ENCODE measurements around the gene ARFGAP1. TPM values are rescaled to one million over a fixed set of nuclear protein-coding genes. Genes with fewer than 3 reads are reported as not detected.

The ARFGAP1 gene
- total RNA-seq, 1 experiment from 2014 or later = 79.6 TPM

GRCh38 chr20:63307538-63308217, 35.1 kb downstream of the ARFGAP1 start:
- DNase-seq (ENCODE audit: low read depth) = no peak

- no peak for DNase-seq (ENCODE audit: low read depth)
Measured at GRCh38 chr20:63308218-63308911, 35.8 kb downstream of the ARFGAP1 start.

- peak; percentile 62 for DNase-seq (ENCODE audit: low read depth)
Measured at GRCh38 chr20:63309261-63310071, 36.9 kb downstream of the ARFGAP1 start.

- DNase-seq (ENCODE audit: low read depth) = no peak
Measured at GRCh38 chr20:63310265-63310991, 37.8 kb downstream of the ARFGAP1 start.

- no peak for DNase-seq (ENCODE audit: low read depth)
Measured at GRCh38 chr20:63311186-63311832, 38.7 kb downstream of the ARFGAP1 start.

- no peak for DNase-seq (ENCODE audit: low read depth)
Measured at GRCh38 chr20:63311833-63312243, 39.2 kb downstream of the ARFGAP1 start.

GRCh38 chr20:63312273-63312672, 39.7 kb downstream of the ARFGAP1 start:
- DNase-seq (ENCODE audit: low read depth) = no peak

GRCh38 chr20:63312690-63313348, 40.2 kb downstream of the ARFGAP1 start:
- DNase-seq (ENCODE audit: low read depth) = no peak

GRCh38 chr20:63313349-63314014, 40.9 kb downstream of the ARFGAP1 start:
- no peak for DNase-seq (ENCODE audit: low read depth)

- no peak for DNase-seq (ENCODE audit: low read depth)
Measured at GRCh38 chr20:63314015-63314471, 41.4 kb downstream of the ARFGAP1 start.

- DNase-seq (ENCODE audit: low read depth) = no peak
Measured at GRCh38 chr20:63314566-63315239, 42.1 kb downstream of the ARFGAP1 start.

GRCh38 chr20:63315240-63315689, 42.7 kb downstream of the ARFGAP1 start:
- no peak for DNase-seq (ENCODE audit: low read depth)

- DNase-seq (ENCODE audit: low read depth) = no peak
Measured at GRCh38 chr20:63315731-63316491, 43.3 kb downstream of the ARFGAP1 start.

GRCh38 chr20:63316502-63316921, 43.9 kb downstream of the ARFGAP1 start:
- DNase-seq (ENCODE audit: low read depth) = no peak

GRCh38 chr20:63317061-63317460, 44.4 kb downstream of the ARFGAP1 start:
- no peak for DNase-seq (ENCODE audit: low read depth)

GRCh38 chr20:63317601-63318291, 45.1 kb downstream of the ARFGAP1 start:
- no peak for DNase-seq (ENCODE audit: low read depth)

- no peak for DNase-seq (ENCODE audit: low read depth)
Measured at GRCh38 chr20:63318391-63319163, 46.0 kb downstream of the ARFGAP1 start.
